T1000 (cell line): ENCODE results near the gene NEBL.
"Not testable (repeated sequence)": the region's sequence is repeated elsewhere in the genome, so short reads cannot be mapped to it uniquely, and the experiment has no call there.

Source experiments
- DNase-seq: peaks from one replicate; lab custom pipeline; 2025; ENCODE audit warnings: mixed read lengths; lab: John Stamatoyannopoulos, UW

Gene NEBL, protein sequence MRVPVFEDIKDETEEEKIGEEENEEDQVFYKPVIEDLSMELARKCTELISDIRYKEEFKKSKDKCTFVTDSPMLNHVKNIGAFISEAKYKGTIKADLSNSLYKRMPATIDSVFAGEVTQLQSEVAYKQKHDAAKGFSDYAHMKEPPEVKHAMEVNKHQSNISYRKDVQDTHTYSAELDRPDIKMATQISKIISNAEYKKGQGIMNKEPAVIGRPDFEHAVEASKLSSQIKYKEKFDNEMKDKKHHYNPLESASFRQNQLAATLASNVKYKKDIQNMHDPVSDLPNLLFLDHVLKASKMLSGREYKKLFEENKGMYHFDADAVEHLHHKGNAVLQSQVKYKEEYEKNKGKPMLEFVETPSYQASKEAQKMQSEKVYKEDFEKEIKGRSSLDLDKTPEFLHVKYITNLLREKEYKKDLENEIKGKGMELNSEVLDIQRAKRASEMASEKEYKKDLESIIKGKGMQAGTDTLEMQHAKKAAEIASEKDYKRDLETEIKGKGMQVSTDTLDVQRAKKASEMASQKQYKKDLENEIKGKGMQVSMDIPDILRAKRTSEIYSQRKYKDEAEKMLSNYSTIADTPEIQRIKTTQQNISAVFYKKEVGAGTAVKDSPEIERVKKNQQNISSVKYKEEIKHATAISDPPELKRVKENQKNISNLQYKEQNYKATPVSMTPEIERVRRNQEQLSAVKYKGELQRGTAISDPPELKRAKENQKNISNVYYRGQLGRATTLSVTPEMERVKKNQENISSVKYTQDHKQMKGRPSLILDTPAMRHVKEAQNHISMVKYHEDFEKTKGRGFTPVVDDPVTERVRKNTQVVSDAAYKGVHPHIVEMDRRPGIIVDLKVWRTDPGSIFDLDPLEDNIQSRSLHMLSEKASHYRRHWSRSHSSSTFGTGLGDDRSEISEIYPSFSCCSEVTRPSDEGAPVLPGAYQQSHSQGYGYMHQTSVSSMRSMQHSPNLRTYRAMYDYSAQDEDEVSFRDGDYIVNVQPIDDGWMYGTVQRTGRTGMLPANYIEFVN

GRCh38 chr10:20897146-20897825 is at the start of gene NEBL:
TSS of gene NEBL (minus strand) at chr10:20897311. CDS start at chr10:20897205, 106 bp downstream.
- no peak for DNase-seq

DNA sequence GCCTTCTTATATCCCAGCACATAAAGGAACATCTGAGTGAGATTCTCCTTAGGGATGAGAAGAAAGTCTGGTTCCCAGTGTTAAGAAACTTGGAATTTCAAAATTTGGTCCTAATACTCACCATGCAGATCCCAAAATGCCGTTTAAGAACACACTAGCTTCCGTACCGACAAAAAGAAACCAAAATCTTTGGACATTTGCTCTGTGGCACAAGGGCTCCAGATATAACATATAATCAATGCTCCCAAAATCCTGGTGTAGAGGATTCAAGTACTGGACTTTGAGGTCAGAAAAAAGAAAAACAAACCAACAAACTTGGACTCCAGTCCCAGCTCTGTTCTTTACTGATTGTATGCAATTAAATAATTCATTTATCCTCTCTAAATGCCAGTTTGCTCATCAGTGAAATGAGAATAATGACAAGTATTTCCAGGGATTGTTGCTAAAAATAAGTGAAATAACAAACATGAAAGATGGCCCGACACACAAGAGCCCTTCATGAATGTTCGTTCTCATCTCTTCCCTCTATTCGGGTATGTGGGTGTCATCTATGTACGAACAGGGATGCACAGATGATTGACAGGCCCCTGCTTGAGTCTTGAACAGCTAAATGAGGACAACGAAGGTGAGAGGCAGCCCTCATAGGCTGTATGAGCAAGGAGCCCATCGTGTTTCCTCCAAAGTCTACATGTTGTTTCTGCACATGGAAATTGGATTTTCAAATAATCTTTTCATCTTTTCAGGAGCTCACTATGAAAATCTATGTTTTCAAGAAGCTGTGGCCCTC is 48.6 kb upstream of the NEBL start:
- DNase-seq = no peak

DNA sequence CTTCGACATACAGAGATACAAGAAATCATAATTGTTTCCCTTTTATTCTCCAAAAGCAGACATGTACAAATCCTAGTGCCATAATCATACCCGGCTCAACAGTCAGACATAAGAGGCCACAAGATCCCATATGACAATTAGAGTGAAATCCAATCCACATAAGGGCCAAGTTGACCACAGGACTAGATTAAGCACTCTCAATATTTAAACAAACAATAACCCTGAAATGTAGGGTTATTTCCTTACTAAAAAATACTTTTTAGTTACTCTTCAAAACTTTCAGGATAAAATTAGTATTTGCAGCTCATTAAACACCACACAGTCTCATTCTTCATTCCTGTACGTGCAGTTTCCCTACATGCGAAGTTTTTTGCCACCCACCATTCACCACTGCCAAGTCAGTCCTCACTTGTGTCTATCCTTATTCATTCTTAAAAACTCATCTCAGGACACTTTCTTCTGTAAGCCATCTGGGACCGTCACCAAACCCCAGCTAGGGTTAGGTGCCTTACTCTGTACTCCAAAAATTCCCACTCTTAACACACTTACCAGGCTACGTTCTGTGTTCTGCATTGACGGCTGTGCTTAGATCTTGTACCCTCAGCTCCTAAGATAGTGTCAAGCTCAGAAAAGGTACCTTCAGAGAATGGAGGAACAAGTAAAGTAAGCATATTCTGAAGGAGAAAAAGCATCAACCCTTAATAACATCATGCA is 47.8 kb upstream of the NEBL start:
- DNase-seq = no peak

DNA sequence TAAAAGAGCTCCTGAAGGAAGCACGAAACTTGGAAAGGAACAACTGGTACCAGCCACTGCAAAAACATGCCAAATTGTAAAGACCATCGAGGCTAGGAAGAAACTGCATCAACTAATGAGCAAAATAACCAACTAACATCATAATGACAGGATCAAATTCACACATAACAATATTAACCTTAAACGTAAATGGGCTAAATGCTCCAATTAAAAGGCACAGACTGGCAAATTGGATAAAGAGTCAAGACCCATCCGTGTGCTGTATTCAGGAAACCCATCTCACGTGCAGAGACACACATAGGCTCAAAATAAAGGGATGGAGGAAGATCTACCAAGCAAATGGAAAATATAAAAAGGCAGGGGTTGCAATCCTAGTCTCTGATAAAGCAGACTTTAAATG is 42.3 kb upstream of the NEBL start:
- DNase-seq = not testable (repeated sequence)

- no peak for DNase-seq
Observed at GRCh38 chr10:20936396-20936795, 39.3 kb upstream of the NEBL start.

GRCh38 chr10:20935931-20936330 is 38.8 kb upstream of the NEBL start:
- DNase-seq = no peak

GRCh38 chr10:20935301-20935700 is 38.2 kb upstream of the NEBL start:
- DNase-seq = no peak

- DNase-seq = no peak
Observed at GRCh38 chr10:20933705-20934104, 36.6 kb upstream of the NEBL start.

GRCh38 chr10:20932606-20933126 is 35.6 kb upstream of the NEBL start:
- no peak for DNase-seq

GRCh38 chr10:20931156-20931795 is 34.2 kb upstream of the NEBL start:
- no peak for DNase-seq

DNA sequence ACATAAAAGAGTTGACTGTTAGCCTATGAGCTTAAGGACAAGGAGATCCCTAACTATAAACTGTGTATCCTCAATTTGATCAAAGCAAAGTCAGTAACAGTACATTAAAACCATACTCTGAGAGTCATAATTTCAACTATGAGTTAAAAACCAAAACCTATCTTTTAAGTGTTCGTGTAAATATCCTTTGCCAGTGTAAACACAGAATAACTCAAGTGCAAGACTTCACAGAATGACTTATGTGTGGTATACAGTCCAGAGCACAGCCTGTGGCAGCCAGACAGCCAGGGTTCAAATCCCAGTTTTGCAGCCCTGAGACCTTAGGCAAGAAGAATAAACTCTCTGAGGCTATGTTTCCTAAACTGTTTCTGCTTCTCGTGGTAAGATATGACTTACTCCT is 30.3 kb upstream of the NEBL start:
- no peak for DNase-seq

DNA sequence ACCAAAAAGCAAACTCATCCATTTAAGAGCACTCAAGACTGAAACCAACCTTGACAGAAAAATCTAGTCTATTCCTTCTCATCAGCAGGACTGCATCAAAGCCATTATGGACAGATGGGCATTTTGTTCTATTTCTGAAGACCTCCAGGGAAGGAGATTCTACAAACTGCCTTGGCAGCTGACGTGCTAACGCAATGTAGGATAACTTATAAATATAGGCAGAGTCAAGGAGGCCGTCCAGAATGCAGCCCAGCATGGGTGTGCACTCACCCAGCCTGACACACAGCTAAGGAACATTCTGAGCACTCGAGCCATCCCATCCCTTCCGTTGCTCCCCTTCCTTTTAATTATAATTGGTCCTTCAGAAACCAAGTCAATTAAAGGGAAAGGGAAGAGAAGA is 25.3 kb upstream of the NEBL start:
- no peak for DNase-seq

DNA sequence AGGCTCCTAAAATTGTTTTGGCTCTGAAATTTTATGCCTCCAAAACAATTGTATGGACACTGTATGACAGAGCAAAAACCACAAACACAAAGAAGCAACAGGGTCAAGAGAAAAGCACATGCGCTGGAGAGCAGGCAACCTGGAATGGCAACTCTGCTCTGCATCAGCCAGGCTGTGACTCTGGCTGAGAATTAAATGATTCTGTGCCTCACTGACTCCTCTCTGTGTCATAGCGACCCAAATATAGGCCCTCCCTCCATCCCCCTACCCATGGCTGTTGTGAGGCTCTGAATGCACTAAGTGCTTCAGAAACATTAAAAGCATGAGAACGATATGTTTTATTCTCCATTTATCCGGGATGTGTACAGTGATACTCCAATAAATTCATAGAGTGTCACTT is 24.9 kb upstream of the NEBL start:
- DNase-seq = no peak

GRCh38 chr10:20920061-20920460 is 22.9 kb upstream of the NEBL start:
- DNase-seq = no peak

DNA sequence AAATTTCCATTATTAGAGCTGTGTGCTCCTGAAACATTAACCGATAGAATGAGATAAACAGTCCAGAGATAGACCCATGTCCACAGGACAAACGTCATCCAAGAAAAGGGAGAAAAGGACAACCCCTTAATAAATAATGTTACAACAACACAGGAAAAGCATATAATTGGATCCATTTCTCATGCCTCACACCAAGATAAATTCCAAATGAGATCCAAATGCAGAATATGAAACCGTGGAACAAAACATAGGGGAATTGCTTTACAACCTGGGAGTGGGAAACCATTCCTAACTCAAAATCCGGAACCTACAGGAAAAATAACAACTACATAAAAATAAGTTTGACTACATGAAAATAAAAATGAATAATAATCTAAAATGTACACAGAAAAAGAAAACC is 22.4 kb upstream of the NEBL start:
- no peak for DNase-seq

GRCh38 chr10:20916976-20917375 is 19.9 kb upstream of the NEBL start:
- DNase-seq = no peak

DNA sequence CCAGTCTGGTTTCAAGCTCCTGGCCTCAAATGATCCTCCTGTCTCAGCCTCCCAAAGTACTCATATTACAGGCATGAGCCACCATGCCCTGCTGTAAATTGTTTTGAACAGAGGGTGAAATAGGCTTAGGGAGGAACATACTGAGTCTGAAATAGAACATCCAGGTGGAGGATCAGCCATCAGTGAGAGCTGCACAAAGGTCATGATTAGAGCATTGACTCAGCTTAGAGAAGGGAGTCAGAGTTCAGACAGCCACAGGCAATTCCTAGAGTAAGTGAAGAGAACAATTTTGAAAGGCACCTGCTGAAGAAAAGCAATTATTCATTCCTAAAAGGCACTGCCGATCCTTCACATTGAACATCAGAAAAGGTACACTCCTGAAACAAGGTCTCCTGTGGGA is 15.9 kb upstream of the NEBL start:
- no peak for DNase-seq

DNA sequence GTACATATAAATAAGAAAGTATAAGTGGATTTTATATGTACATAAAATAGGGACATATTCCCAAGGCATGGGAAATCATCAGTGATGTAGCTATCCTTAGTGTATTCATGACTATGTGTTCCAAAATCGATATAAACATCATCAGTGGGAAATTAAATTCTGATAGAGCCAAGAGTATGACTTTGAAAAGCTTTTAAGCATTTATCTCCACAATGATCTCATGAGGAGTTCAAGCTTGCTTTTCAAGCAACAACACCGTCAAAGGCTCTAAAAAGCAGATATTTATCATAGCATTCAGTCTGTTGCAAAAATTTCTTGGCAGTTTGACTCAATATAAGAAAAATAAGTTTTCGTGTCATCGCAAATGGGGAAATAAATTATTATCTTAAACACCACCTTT is 14.5 kb upstream of the NEBL start:
- DNase-seq = no peak

DNA sequence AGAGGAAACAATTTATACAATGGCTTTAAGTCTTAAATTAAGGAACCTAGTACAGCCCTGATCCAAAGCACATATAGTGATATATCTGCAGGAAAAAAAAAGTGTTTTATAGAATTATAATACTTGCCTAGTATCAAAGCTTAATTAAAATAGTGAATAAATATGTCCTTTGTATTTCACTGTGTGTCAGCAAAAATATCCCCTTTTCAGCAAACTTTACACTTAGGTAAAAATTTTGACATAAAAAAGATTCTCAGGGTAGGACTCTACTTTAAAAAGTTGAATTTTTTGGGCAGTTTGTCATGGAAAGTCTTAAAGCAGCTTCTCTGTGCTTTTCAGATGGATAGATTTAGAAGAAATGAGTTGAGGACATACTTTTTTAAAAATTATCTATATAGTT is 12.7 kb upstream of the NEBL start:
- DNase-seq = no peak

GRCh38 chr10:20908391-20908790 is 11.3 kb upstream of the NEBL start:
- no peak for DNase-seq
